Measurements from ENCODE around the gene PSTPIP2. TPM values are rescaled to one million over a fixed set of nuclear protein-coding genes. Genes with fewer than 3 reads are reported as not detected.

PSTPIP2 gene
- total and polyA plus RNA-seq, 2 donors (not counting 1 experiment from before 2014, with no cell fraction given), result 0.42 to 0.76 TPM

GRCh38 chr18:46001892-46002291, 70.2 kb downstream of the PSTPIP2 start:
- TF ChIP-seq, protein P1, sequence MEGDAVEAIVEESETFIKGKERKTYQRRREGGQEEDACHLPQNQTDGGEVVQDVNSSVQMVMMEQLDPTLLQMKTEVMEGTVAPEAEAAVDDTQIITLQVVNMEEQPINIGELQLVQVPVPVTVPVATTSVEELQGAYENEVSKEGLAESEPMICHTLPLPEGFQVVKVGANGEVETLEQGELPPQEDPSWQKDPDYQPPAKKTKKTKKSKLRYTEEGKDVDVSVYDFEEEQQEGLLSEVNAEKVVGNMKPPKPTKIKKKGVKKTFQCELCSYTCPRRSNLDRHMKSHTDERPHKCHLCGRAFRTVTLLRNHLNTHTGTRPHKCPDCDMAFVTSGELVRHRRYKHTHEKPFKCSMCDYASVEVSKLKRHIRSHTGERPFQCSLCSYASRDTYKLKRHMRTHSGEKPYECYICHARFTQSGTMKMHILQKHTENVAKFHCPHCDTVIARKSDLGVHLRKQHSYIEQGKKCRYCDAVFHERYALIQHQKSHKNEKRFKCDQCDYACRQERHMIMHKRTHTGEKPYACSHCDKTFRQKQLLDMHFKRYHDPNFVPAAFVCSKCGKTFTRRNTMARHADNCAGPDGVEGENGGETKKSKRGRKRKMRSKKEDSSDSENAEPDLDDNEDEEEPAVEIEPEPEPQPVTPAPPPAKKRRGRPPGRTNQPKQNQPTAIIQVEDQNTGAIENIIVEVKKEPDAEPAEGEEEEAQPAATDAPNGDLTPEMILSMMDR (IDR thresholded peaks at IDR 0.05), result no peak
- TF ChIP-seq EZH2 (IDR thresholded peaks at IDR 0.05; ENCODE audit: borderline replicate concordance, insufficient read depth, low read depth, low read length, poor library complexity, severe bottlenecking), result no peak
- no peaks in the 10 kb centered on the region for H3K36me3 ChIP-seq (replicated peaks in 1 of 2; ENCODE audit: control extremely low read depth in 1 of 2, control insufficient read depth in 1 of 2, extremely low read depth in 1 of 2, insufficient read depth in 2 of 2, low read length in 1 of 2)
- no peak overlapping the region for H3K27ac ChIP-seq (ENCODE audit: low read length in 2 of 2)
- no peak overlapping the region for H3K4me3 ChIP-seq (ENCODE audit: control extremely low read depth in 1 of 5, extremely low read depth in 1 of 5, insufficient read depth in 1 of 5, low read depth in 2 of 5, low read length in 4 of 5)
- Mint-ChIP-seq H3K27me3 (no peaks in the 10 kb centered on the region), H3K27ac (no peak overlapping the region), H3K4me1 (peaks cover 7% of the 10 kb centered on the region), H3K4me3 (no peak overlapping the region), H3K9me3 (ENCODE audit: insufficient read depth) (peaks cover 15% of the 10 kb centered on the region)
- no peak overlapping the region for H3K4me2 ChIP-seq (replicated peaks; ENCODE audit: low read depth, low read length, poor library complexity, severe bottlenecking)
- no peaks in the 10 kb centered on the region for H4K20me1 ChIP-seq (ENCODE audit: control insufficient read depth, insufficient read depth, low read length, poor library complexity, severe bottlenecking)
- ATAC-seq (ENCODE audit: low read depth), result no peak
- no peak overlapping the region for H2AFZ ChIP-seq (ENCODE audit: insufficient read depth, low read depth, low read length, poor library complexity, severe bottlenecking)
- intact Hi-C loops (cut with micrococcal nuclease), result no loop called here
- H3K79me2 ChIP-seq (ENCODE audit: control insufficient read depth, insufficient read depth, low read length), result no peaks in the 10 kb centered on the region
- peaks cover 0 to 4% (median 0%) of the 10 kb centered on the region in 4 experiments for H3K27me3 ChIP-seq (replicated peaks in 1 of 4; ENCODE audit: control extremely low read depth in 1 of 4, control insufficient read depth in 3 of 4, insufficient read depth in 4 of 4, low read length in 3 of 4)
- POLR2A ChIA-PET, result no interaction called here
- WGBS (ENCODE audit: insufficient coverage), result no CpG with 5 or more reads among the region's 2 CpGs
- no peak overlapping the region for H3K9ac ChIP-seq (ENCODE audit: low read length)
- CTCF ChIA-PET, result no interaction called here
- DNase-seq, result no peak
- H3K9me3 ChIP-seq (ENCODE audit: control extremely low read depth in 1 of 3, control insufficient read depth in 2 of 3, insufficient read depth in 1 of 3, low read length in 2 of 3), result peaks cover 0 to 4% (median 4%) of the 10 kb centered on the region in 3 donors
- H3K4me1 ChIP-seq (ENCODE audit: control insufficient read depth in 2 of 2, insufficient read depth in 2 of 2, low read length in 2 of 2), result peaks cover 0 to 8% of the 10 kb centered on the region in 2 donors

- H3K9me3 ChIP-seq (ENCODE audit: control extremely low read depth in 1 of 3, control insufficient read depth in 2 of 3, insufficient read depth in 1 of 3, low read length in 2 of 3), result peaks cover 0 to 4% (median 4%) of the 10 kb centered on the region in 3 donors
- intact Hi-C loops (cut with micrococcal nuclease), result no loop called here
- TF ChIP-seq, protein P1 (IDR thresholded peaks at IDR 0.05), result no peak
- no peak for TF ChIP-seq EZH2 (IDR thresholded peaks at IDR 0.05; ENCODE audit: borderline replicate concordance, insufficient read depth, low read depth, low read length, poor library complexity, severe bottlenecking)
- no CpG with 5 or more reads among the region's 1 CpG for WGBS (ENCODE audit: insufficient coverage)
- no peak for ATAC-seq (ENCODE audit: low read depth)
- Mint-ChIP-seq H3K9me3 (ENCODE audit: insufficient read depth) (peaks cover 15% of the 10 kb centered on the region), H3K27ac (no peak overlapping the region), H3K4me1 (peaks cover 7% of the 10 kb centered on the region), H3K27me3 (no peaks in the 10 kb centered on the region), H3K4me3 (no peak overlapping the region)
- no peak overlapping the region for H3K4me2 ChIP-seq (replicated peaks; ENCODE audit: low read depth, low read length, poor library complexity, severe bottlenecking)
- H3K36me3 ChIP-seq (replicated peaks in 1 of 2; ENCODE audit: control extremely low read depth in 1 of 2, control insufficient read depth in 1 of 2, extremely low read depth in 1 of 2, insufficient read depth in 2 of 2, low read length in 1 of 2), result no peaks in the 10 kb centered on the region
- no peak overlapping the region for H3K9ac ChIP-seq (ENCODE audit: low read length)
- no peak for DNase-seq
- CTCF ChIA-PET, result no interaction called here
- H3K4me3 ChIP-seq (ENCODE audit: control extremely low read depth in 1 of 5, extremely low read depth in 1 of 5, insufficient read depth in 1 of 5, low read depth in 2 of 5, low read length in 4 of 5), result no peak overlapping the region
- POLR2A ChIA-PET, result no interaction called here
- no peak overlapping the region for H3K27ac ChIP-seq (ENCODE audit: low read length in 2 of 2)
- no peaks in the 10 kb centered on the region for H4K20me1 ChIP-seq (ENCODE audit: control insufficient read depth, insufficient read depth, low read length, poor library complexity, severe bottlenecking)
- H3K79me2 ChIP-seq (ENCODE audit: control insufficient read depth, insufficient read depth, low read length), result no peaks in the 10 kb centered on the region
- H3K4me1 ChIP-seq (ENCODE audit: control insufficient read depth in 2 of 2, insufficient read depth in 2 of 2, low read length in 2 of 2), result peaks cover 0 to 8% of the 10 kb centered on the region in 2 donors
- H2AFZ ChIP-seq (ENCODE audit: insufficient read depth, low read depth, low read length, poor library complexity, severe bottlenecking), result no peak overlapping the region
- peaks cover 0 to 4% (median 0%) of the 10 kb centered on the region in 4 experiments for H3K27me3 ChIP-seq (replicated peaks in 1 of 4; ENCODE audit: control extremely low read depth in 1 of 4, control insufficient read depth in 3 of 4, insufficient read depth in 4 of 4, low read length in 3 of 4)
Measured at GRCh38 chr18:46001074-46001473, 71.0 kb downstream of the PSTPIP2 start.

All from B cell (primary cell).